Pancreas (tissue), 10 donors: ENCODE results near the gene SH3RF2. TPM values are rescaled to one million over a fixed set of nuclear protein-coding genes. Genes with fewer than 3 reads are reported as not detected.

Experiments used
- ATAC-seq, 4 donors: fragments of 200-7000 bp; cut with Tn5 transposase; one replicate each; pipeline versions ENCODE4 v1.8.0 to v1.9.1; 2020; ENCODE audit warnings: mild to moderate bottlenecking in 4 of 4, moderate library complexity in 4 of 4
- DNase-seq, 6 donors: peaks; one replicate each; pipeline ENCODE4 v3.0.0-alpha.2; 2020
- FAIRE-seq: peaks from 2 replicates; lab custom pipeline; 2012; peaks lifted over from hg19 to GRCh38; lab: Jason Lieb, UNC
- H3K27ac ChIP-seq, 4 donors: fragments of 200-600 bp; sonication (generic); 1 replicate in 3 of 4; 2 replicates in 1 of 4; pipeline versions ENCODE4 v1.5.0 to v1.8.0; 2020
- H3K27me3 ChIP-seq, 4 donors: fragments of 200-600 bp; one replicate each; pipeline ENCODE4 v1.8.0; 2021
- H3K36me3 ChIP-seq, 3 donors: fragments of 200-600 bp; sonication (generic) in 1 of 3; one replicate each; pipeline versions ENCODE4 v1.5.0 to v1.8.0; 2020 to 2021
- H3K4me1 ChIP-seq, 3 donors: fragments of 200-600 bp; one replicate each; pipeline ENCODE4 v1.8.0; 2021
- H3K4me3 ChIP-seq, 4 donors: fragments of 200-600 bp; sonication (generic) in 2 of 4; one replicate each; pipeline versions ENCODE4 v1.5.0 to v1.8.0; 2020 to 2021
- H3K9me3 ChIP-seq, 4 donors: fragments of 200-600 bp; one replicate each; pipeline ENCODE4 v1.8.0; 2021
- CTCF ChIP-seq, 4 donors: fragments of 200-600 bp; sonication (generic) in 3 of 4; IDR thresholded peaks; one replicate each; pipeline versions ENCODE4 v1.5.0 to v1.8.0; 2021; ENCODE audit warnings: antibody characterized with exemption in 4 of 4
- WGBS, 2 donors: extraction: QIAGEN DNeasy Blood & Tissue Kit; methylation state at CpG; one replicate each; pipeline ENCODE4 v1.1.7; 2013; 5-methylcytosine and 5-hydroxymethylcytosine counted together
- intact Hi-C, 3 donors: fragments of 100-400 bp; cut with DNase I; formaldehyde crosslinking; loops; one replicate each; pipeline versions ENCODE4 v1.11.1 to v1.14.2; 2022
- polyA plus RNA-seq, 2 donors: library from polyadenylated mRNA; stranded (reverse); fragments of 200-250 nt; gene quantifications; one replicate each; pipeline ENCODE4 v1.2.3, GENCODE V29; 2013
- total RNA-seq, 6 donors: library from RNA; stranded (reverse); fragmentation: NEBNext Ultra II Directional in 4 of 6; extraction: Animal tissue kit (Norgen Biotek cat#: 25700) in 4 of 6; gene quantifications; one replicate each; pipeline versions ENCODE4 v1.2.1 to v1.2.4, GENCODE V29; 2021 to 2023
- donor health status: healthy with polysubstance abuse.
- donor health status: DM: no; HTN: no; CAD: no; lungs with moderate emphysema.
- donor health status: DM: no; HTN: no; CAD: no.
- donor health status: control.
- donor health status: control.
- donor health status: Bipolar disorder and iron deficiency.
- donor health status: DM: yes; HTN: yes; CAD: no.
- donor health status: DM: no; HTN: no; CAD: no.
- donor health status: DM: no; HTN: no; CAD: no.
- donor health status: DM: yes; HTN: yes; CAD: no.

SH3RF2 gene
- total and polyA plus RNA-seq, 8 donors: 6.3 to 22.4 (median 12.8) TPM

DNA sequence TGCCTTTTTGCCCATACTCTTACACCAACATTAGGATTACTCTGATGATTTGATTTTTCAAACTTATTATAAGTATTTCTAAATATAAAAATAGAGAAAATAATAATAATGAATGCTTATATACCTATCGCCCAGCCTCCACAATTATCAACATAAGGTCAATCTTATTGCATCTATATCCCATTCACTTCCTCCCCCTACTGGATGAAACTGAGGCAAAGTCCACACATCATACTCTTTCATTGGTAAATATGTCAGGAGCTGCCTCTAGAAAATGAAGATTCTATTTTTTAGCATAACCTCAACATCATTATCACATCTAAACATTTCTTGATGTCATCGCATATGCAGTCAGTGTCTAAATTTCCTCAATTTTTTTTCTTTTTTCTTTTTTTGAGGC is 44.3 kb downstream of the SH3RF2 start:
- H3K4me1 ChIP-seq: peaks cover 59 to 62% (median 59%) of the 10 kb centered on the region in 3 donors
- intact Hi-C loops: loop anchor here in 1 of 3 donors (10.0 kb wide), 1 partner anchor 64 kb away; no protein-coding TSS in a partner anchor
- no peak for TF ChIP-seq CTCF (IDR thresholded peaks at IDR 0.05)
- FAIRE-seq (no peak), ATAC-seq (no peak), DNase-seq (no peak)
- 79% methylated on average over 2 of the region's 2 CpGs for WGBS, 2 donors
- no peak overlapping the region for H3K4me3 ChIP-seq
- H3K27me3 ChIP-seq: no peaks in the 10 kb centered on the region
- H3K27ac ChIP-seq: peak overlapping the region in 2 of 4 donors; percentile 28 to 79
- no peaks in the 10 kb centered on the region for H3K36me3 ChIP-seq
- H3K9me3 ChIP-seq: no peaks in the 10 kb centered on the region

DNA sequence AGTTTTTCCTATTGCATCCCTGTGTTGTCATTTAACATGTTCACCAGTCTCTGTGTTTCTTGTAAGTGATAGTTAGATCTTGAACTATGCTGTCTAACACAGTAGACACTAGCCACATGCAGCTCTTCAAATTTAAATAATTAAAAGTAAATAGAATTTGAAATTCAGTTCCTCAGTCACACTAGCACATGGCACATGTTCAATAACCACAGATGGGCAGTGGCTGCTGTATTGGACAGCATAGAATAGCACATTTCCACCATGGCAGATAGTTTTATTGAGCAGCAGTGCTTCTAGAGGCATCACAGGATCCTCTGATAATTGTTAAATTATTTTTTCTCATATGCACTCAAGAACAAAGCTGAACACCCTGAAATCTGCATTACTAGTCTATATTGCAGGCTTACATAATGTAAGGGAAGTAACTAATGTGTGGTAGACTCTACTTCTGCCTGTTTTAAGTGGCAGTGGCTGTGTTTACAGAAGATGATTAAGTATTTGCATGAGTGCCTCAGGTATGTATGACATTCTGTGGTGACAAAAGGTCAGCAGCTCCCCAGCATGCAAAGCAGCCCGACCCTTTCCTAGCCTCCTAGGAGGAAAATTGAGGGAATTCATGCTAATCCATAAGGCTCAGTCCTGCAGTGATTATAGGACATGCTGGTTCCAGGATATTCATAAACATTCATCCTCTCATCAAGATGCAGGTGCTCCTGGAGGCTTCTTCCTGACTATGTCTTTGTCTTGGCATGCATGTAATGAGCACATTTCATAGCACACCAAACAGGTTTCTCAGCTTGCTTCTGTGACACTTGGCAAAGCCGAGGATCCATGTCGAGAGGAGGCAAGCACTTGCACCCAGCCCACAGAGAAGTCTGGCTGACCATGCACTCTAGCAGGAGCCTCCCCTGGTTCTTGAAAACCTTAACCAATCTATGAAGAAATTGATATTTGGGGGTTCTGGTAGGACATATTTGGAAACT is 45.5 kb downstream of the SH3RF2 start:
- H3K4me1 ChIP-seq: peaks cover 48 to 52% (median 48%) of the 10 kb centered on the region in 3 donors
- intact Hi-C loops: loop anchor here in 1 of 3 donors (10.0 kb wide), 1 partner anchor 63 kb away; no protein-coding TSS in a partner anchor
- no peaks in the 10 kb centered on the region for H3K27me3 ChIP-seq
- ATAC-seq: peak in 3 of 4 donors; percentile 17 to 30 (median 24)
- peak overlapping the region in 2 of 4 donors; percentile 24 to 28 for H3K27ac ChIP-seq
- FAIRE-seq: no peak
- DNase-seq: peak in 3 of 6 donors; percentile 15 to 26 (median 24)
- H3K36me3 ChIP-seq: no peaks in the 10 kb centered on the region
- 6 to 15% methylated on average over 3 of the region's 3 CpGs for whole genome bisulfite sequencing, 2 donors
- no peak for TF ChIP-seq CTCF (IDR thresholded peaks at IDR 0.05)
- H3K9me3 ChIP-seq: no peaks in the 10 kb centered on the region
- no peak overlapping the region for H3K4me3 ChIP-seq

GRCh38 chr5:145982572-145983318 is 46.4 kb downstream of the SH3RF2 start:
- Histone ChIP-seq H3K27ac (no peak overlapping the region), H3K9me3 (no peaks in the 10 kb centered on the region), H3K36me3 (no peaks in the 10 kb centered on the region), H3K4me1 (peaks cover 39 to 43% (median 39%) of the 10 kb centered on the region in 3 donors), H3K27me3 (no peaks in the 10 kb centered on the region), H3K4me3 (no peak overlapping the region)
- DNase-seq: no peak
- no peak for ATAC-seq
- no peak for TF ChIP-seq CTCF (IDR thresholded peaks at IDR 0.05)
- FAIRE-seq: no peak
- intact Hi-C loops: loop anchor here in 1 of 3 donors (10.0 kb wide), 1 partner anchor 62 kb away; no protein-coding TSS in a partner anchor
- WGBS, 2 donors: 78 to 84% methylated on average over 3 of the region's 3 CpGs

- Histone ChIP-seq H3K27me3 (no peaks in the 10 kb centered on the region), H3K4me3 (no peak overlapping the region), H3K36me3 (no peaks in the 10 kb centered on the region), H3K27ac (no peak overlapping the region), H3K9me3 (no peaks in the 10 kb centered on the region), H3K4me1 (peaks cover 32 to 36% (median 33%) of the 10 kb centered on the region in 3 donors)
- intact Hi-C loops: loop anchor here in 1 of 3 donors (10.0 kb wide), 1 partner anchor 61 kb away; no protein-coding TSS in a partner anchor
- FAIRE-seq (no peak), ATAC-seq (no peak), DNase-seq (no peak)
- no peak for TF ChIP-seq CTCF (IDR thresholded peaks at IDR 0.05)
- WGBS, 2 donors: 99% methylated on average over 2 of the region's 2 CpGs
Observed at GRCh38 chr5:145983446-145983845, 47.1 kb downstream of the SH3RF2 start.
